EL (cell line): ENCODE results near the gene CLIC5.
A peak's percentile ranks its signal among the peaks of the same experiment; 100 is the strongest.
"Not testable (repeated sequence)": the region's sequence is repeated elsewhere in the genome, so short reads cannot be mapped to it uniquely, and the experiment has no call there.

Experiments used
- DNase-seq: peaks from one replicate; pipeline ENCODE4 v3.0.0-alpha.2; 2016

The CLIC5 gene

DNA sequence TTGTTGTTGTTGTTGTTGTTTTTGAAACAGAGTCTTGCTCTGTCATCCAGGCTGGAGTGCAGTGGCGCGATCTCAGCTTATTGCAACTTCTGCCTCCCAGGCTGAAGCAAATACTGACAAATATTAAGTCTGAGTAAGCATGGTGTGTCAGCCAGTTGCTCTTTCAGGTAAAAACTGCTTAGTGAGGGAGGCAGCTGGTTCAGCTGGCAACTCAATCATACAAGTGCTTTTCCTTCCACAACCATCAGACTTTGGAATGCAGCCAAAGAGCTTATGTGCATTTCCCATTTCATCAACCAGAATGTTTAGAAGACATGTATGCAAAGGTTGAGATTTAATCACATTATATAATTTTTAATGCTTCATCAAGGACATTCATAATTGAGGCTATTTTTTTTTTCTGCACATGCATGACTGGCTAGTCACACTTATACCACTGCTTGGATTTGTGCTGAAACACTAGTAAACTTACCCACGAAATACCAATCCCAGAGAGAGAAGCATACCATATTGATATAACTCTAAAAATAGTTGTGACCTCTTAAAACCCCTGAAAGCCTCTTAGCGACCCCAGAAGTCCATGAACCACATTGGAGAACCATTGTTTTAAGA is 56.0 kb downstream of the CLIC5 start:
- DNase-seq, result peak; percentile 15

DNA sequence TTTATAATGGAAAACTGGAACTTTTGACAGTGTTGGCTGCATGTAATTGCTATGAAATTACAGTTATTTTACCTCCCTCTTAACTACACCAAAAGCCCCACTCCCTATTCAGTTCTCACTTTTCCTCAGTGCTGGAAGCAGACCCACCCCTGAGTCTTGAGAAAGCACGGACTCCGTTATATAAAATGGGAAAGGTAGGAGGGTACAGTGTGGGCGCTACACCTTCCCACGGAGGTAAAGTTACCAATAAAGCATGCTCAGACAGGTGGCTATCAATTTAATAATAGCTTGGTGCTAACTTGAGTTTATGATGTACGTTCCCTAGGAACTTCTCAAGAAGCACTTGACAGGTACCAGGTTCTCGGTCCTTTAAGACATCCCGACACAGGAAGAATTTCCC is 59.0 kb downstream of the CLIC5 start:
- no peak for DNase-seq

GRCh38 chr6:45956176-45956575 is 59.5 kb downstream of the CLIC5 start:
- DNase-seq, result no peak

GRCh38 chr6:45955597-45955996 is 60.1 kb downstream of the CLIC5 start:
- DNase-seq, result no peak

DNA sequence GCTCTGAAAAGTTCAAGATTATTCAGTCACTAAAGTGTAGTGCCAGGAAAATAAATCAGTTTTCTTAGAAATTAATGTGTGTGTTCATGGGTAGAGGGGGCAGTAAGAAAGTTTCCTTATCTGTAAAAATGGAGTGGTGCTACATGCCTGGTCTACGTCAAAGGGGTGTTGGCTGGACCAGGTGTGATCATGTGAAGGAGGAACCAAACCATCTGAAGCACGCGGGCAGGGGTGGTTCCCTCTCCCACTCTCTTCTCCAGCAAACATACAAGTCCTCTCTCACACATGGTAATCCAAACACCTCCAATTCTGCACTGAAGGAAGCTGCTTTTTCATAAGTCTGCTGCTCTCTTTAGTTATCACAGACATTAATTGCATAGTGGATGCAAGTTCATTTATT is 63.1 kb downstream of the CLIC5 start:
- DNase-seq, result no peak

DNA sequence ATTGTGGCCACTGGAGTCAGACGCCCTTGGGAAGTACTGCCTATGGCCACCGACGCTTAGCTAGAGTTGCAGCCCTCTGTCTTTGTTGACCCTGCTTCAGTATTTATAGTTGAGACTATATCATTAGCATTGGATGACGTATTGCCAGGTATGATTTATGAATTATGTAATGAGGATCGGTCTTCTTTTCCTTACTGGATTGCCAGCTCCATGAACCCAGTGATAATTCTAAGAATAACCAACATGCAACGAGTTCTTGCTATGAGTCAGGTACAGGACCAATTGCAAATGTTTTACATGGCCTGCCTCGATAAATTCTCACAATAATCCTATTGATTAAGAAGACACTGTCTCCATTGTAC is 63.5 kb downstream of the CLIC5 start:
- DNase-seq, result no peak

GRCh38 chr6:45951321-45952167 is 64.1 kb downstream of the CLIC5 start:
- DNase-seq, result no peak

DNA sequence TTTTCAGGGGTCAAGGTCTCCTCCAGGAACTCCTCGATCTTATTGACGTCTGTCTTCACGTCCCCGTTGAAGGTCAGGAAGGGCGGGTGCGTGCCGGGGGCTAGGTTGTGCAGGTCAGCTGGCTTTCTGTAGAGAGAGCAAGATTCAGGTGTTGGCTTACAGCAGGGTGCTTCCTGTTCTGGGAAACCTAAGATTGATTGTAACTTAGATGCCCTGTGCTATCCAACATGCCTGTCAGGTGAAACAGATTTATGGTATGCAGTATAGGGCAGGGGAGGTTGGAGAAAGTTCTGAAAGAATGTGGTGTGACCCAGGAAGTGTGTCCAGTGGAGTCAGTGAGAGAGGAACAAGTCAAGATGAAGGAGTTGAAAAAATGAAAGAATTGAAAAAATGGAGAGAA is 66.4 kb downstream of the CLIC5 start:
- no peak for DNase-seq

DNA sequence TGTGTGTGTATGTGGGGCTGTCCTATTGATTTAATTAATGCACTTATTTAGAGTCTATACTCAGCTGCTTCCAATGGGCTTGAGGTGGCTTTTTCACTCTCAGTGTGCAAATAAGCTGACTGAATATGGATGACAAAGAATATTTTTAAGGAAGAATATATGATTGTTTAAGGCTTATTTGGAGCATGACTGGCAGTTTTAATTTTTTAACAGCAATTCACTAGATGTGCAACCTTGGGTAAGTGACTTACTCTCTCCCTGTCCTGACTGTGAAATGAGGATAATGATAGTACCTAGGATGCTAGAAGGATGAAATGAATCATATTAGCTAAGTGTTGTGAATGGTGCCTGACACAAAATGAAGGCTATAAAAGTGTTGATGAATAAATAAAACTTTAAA is 67.9 kb downstream of the CLIC5 start:
- no peak for DNase-seq

DNA sequence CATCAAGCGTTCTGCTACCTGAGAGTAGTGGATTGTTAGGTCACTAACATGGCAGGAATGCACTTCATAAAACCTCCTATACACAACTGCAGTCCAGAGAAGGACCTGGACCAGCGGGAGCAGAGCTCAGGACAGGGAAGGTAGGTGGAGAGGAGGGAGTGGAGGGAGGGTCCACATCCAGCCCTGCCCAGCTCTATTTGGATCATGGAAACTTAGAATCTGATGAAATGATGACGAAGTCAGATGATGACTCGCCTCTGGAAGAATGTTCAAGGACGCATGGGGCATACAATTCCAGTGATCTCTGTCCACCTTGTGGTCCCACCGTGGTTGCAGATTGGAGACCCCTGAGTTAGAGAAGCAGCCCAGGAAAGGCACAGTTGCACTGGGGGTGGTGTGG is 68.8 kb downstream of the CLIC5 start:
- peak; percentile 47 for DNase-seq

DNA sequence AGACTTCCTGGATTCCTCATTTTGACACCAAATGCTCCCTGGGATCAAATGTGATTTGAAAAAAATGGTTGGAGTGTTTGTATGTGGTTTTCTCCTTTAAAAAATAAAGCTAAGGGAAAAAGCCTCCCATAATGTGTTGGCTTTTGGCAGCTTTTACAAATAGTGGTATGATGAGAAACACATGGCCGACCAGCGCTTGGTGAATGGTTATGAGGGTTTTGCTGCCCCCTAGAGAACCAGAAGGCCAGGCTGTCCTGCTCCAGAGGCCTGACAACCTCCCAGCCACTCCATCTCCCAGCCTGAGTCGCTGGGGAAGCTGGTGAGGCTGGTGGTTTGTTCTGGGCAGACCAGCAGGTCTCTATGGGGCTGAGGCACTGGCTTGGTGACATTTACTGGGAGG is 69.3 kb downstream of the CLIC5 start:
- peak; percentile 66 for DNase-seq

DNA sequence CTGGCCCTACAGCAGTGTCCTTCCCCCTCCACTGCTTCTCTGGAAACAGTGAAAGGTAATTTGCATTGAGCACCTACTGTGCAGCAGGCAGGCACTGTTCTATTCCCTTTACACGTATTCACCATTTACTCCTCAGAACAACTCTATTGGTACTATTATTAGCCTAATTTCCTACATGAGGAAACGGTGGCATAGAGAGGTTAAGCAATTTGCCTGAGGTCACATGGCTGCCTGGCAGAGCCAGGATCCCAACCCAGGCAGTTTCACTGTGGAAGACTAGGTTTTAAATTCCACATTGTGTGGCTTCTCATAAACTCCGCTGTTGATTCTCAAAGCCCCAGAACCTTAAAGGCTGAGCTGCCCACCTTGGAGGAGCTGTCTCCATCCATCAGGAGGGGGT is 72.7 kb downstream of the CLIC5 start:
- DNase-seq, result no peak

GRCh38 chr6:45933855-45934254 is 81.8 kb downstream of the CLIC5 start:
- no peak for DNase-seq

- DNase-seq, result no peak
Observed at GRCh38 chr6:45931232-45931631, 84.4 kb downstream of the CLIC5 start.

DNA sequence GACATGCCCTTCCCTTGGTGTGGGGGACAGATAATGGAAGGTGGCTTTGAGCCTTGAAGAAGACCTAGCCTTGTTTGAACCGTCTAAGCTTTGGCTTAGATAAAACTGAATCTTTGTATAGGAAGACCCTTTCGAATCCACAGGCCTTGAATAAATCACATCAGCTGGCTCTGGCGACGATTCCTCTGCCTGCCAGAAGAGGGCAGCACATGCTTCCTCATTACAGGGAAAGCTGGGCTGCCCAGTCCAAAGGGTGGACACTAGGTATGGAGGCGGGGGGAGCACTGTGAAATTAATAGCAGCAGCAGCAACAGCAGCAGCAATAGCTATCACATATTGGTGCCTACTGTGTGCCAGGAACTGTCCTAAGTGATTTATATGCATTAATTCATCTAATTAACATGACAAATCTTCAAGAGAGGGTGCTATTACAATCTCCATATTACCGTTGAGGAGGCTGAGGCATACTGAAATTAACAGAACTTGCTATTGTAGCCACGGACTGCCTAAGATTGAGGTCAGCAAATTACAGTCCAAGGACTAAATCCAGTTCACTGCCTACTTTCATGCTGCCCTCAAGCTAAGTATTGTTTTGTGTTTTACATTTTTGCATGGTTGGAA is 85.1 kb downstream of the CLIC5 start:
- DNase-seq, result peak; percentile 64

- DNase-seq, result no peak
Observed at GRCh38 chr6:45929421-45930361, 86.0 kb downstream of the CLIC5 start.

- no peak for DNase-seq
Observed at GRCh38 chr6:45928721-45929305, 86.8 kb downstream of the CLIC5 start.

DNA sequence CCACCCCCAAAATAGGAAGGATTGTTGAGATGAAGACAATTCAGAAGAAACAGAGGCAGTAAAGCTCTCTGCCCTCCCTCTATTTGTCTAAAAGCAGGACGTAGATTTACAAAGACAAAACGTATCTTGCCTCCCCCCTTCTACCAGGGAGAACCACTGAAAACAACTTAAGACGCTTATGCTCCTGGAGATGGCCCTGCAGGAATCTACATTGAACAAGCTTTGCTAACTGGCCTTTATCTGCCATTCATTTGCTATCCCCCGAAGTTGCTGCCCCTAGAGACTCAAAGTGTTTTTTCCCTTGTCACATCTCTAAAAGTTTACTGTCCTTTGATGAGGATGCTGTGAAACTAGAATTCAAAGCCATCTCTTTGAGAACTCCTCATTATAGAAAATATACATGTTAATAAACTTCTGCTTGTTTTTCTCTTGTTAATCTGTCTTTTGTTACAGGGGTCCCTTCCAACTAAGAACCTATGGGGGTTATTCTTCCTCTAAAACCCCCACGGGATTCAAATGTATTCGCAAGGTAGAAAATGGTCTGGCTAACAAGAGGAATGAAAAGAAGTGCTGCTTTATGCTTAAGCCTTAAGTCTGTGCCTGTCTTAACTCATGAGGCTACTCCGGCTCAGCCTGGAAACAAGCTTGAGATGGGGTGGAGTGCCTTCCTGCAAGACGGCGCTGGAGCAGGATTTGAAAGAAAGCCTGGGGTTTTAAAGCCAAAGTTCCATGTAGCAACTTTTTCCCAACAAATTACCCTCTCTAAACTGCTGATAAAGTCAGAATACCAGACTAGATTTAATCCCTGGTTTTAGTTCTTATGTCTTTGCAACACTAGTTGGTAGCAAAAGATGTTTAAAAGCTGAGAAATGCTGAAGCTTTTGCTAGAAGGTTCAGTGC is 88.0 kb downstream of the CLIC5 start:
- DNase-seq, result no peak

DNA sequence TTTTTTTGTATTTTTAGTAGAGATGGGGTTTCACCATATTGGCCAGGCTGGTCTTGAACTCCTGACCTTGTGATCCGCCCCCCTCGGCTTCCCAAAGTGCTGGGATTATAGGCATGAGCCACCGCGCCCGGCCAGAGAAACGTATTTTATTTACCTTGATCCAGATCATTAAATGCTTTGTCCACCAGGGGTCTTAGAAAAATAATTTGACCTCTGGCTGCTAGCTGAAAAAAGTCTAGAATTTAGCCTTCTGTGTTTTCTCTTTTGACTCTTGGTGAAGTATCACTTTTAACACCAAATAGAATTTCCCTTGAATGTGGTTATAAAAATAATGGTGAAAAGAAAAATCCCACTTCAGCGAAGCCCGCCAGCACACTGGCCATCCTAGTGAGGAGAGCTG is 89.2 kb downstream of the CLIC5 start:
- DNase-seq, result not testable (repeated sequence)

GRCh38 chr6:45924763-45925342 is 90.8 kb downstream of the CLIC5 start:
- DNase-seq, result no peak

- DNase-seq, result peak; percentile 54
Observed at GRCh38 chr6:45923831-45924391, 91.7 kb downstream of the CLIC5 start.
